Hematopoietic multipotent progenitor cell treated with erythropoietin and hydrocortisone succinate and interleukin-3 and kit ligand, for 8 days (in vitro differentiated cells): Measurements from ENCODE around the gene TLE3.

Experiments used
- DNase-seq: peaks from one replicate; pipeline ENCODE4 v3.0.0-alpha.2; 2015

Gene TLE3

GRCh38 chr15:70098461-70099166 lies 897 bp upstream of the TLE3 start:
- DNase-seq = peak; percentile 37

- no peak for DNase-seq
These were observed 390 bp upstream of the TLE3 start for GRCh38 chr15:70098153-70098460.

- no peak for DNase-seq
These were observed 725 bp downstream of the TLE3 start for GRCh38 chr15:70097063-70097320.

GRCh38 chr15:70096215-70097062 lies 1.3 kb downstream of the TLE3 start:
- peak; percentile 42 for DNase-seq

- DNase-seq = peak; percentile 23
These were observed 2.1 kb downstream of the TLE3 start for GRCh38 chr15:70095408-70096214.

- peak; percentile 44 for DNase-seq
These were observed 2.9 kb downstream of the TLE3 start for GRCh38 chr15:70094690-70095311.

- DNase-seq = peak; percentile 35
These were observed 4.0 kb downstream of the TLE3 start for GRCh38 chr15:70093481-70094319.

- no peak for DNase-seq
These were observed 4.6 kb downstream of the TLE3 start for GRCh38 chr15:70093070-70093469.

- DNase-seq = no peak
These were observed 5.2 kb downstream of the TLE3 start for GRCh38 chr15:70092464-70093027.

GRCh38 chr15:70091726-70092463 lies 5.8 kb downstream of the TLE3 start:
- peak; percentile 87 for DNase-seq

GRCh38 chr15:70090436-70091296 lies 7.1 kb downstream of the TLE3 start:
- no peak for DNase-seq

GRCh38 chr15:70089692-70089971 lies 8.1 kb downstream of the TLE3 start:
- no peak for DNase-seq

GRCh38 chr15:70088887-70089691 lies 8.6 kb downstream of the TLE3 start:
- DNase-seq = no peak

- no peak for DNase-seq
These were observed 9.3 kb downstream of the TLE3 start for GRCh38 chr15:70088455-70088854.

- no peak for DNase-seq
These were observed 9.9 kb downstream of the TLE3 start for GRCh38 chr15:70087708-70088352.

- peak; percentile 83 for DNase-seq
These were observed 11.1 kb downstream of the TLE3 start for GRCh38 chr15:70086636-70087035.

- DNase-seq = peak; percentile 17
These were observed 13.3 kb downstream of the TLE3 start for GRCh38 chr15:70084461-70084860.

GRCh38 chr15:70083946-70084345 lies 13.8 kb downstream of the TLE3 start:
- peak; percentile 8 for DNase-seq

- DNase-seq = no peak
These were observed 14.3 kb downstream of the TLE3 start for GRCh38 chr15:70083418-70083817.
